ENCODE data around the gene ATP7B. TPM values are rescaled to one million over a fixed set of nuclear protein-coding genes. Genes with fewer than 3 reads are reported as not detected.

Gene ATP7B
- polyA plus RNA-seq, 4 donors, result 8.1 to 31.3 (median 13.5) TPM

DNA sequence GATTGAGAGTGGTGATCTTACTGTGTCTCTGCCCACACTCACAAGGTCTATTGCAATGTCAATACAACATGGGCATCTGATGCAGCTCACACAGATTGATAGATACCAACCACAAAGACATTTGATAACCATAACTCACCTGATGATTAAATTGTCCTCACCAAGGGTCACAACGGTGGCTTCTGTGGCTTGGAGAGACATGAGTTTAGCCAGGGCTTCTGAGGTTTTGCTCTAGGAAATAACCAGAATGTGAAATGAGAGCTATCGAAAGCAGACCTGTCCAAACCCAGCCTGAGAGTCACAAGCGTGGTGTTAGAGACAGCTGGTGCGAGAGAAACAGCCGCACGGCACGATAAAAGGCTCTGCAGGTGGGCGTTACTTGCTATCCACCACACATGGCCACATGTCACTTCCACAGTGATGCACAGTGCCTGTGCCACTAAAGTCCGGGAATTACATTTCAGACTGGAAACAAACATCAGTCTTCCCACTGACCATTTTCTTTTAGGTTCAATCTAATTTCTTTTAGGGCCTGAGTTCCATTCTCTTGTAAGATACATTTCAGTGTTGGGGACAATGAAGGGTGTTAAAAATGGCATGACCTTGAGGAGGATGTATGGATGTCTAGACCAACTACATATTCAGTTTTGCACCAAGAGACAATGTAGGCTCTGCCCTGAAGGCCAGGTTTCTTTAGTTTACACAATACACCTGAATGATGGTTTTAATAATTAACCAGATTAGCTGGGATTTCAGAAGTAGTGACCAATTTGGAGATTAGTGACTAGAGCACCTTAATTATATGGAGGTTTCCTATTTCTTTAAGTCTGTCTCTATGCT lies 53.7 kb downstream of the ATP7B start:
- Histone ChIP-seq H3K9me3 (ENCODE audit: control insufficient read depth in 2 of 2, insufficient read depth in 1 of 2, low read depth in 1 of 2, low read length in 1 of 2) (no peaks in the 10 kb centered on the region), H3K27ac (ENCODE audit: low read depth in 1 of 3, low read length in 2 of 3) (peak overlapping the region; percentile 60 to 89 (median 75)), H3K4me3 (ENCODE audit: low read depth in 1 of 3, low read length in 3 of 3) (no peak overlapping the region), H3K36me3 (ENCODE audit: control insufficient read depth in 3 of 3, insufficient read depth in 2 of 3, low read depth in 1 of 3, low read length in 3 of 3) (peaks cover 0 to 46% (median 0%) of the 10 kb centered on the region in 3 donors), H3K4me1 (ENCODE audit: control insufficient read depth in 3 of 3, insufficient read depth in 2 of 3, low read depth in 1 of 3, low read length in 2 of 3) (peaks cover 12 to 45% (median 15%) of the 10 kb centered on the region in 3 donors), H3K27me3 (ENCODE audit: control insufficient read depth in 3 of 3, insufficient read depth in 3 of 3, low read length in 3 of 3) (no peaks in the 10 kb centered on the region)
- 63 to 88% (median 87%) methylated on average over 9 of the region's 9 CpGs for WGBS, 3 donors
- DNase-seq, result no peak
- FAIRE-seq, result no peak

DNA sequence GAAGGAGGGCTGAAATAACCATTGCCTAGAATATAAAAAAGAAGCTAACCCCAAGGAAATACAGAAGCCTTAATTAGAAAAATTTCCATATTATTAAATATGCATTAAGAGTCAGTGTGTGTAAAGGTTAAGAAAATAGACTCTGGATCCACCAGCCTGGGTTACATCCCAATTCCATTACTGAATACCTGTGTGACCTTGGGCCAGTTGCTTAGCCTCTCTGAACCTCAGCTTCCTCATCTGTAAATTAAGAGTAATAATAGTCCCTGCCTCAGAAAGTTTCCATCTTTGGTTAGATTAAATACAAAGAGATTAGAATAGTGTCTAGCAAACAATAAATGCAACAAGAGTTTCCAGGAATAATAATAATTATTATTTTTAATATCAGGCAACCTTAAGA lies 54.5 kb downstream of the ATP7B start:
- FAIRE-seq (no peak), DNase-seq (no peak)
- no peak overlapping the region for H3K27ac ChIP-seq (ENCODE audit: low read depth in 1 of 3, low read length in 2 of 3)
- no peaks in the 10 kb centered on the region for H3K27me3 ChIP-seq (ENCODE audit: control insufficient read depth in 3 of 3, insufficient read depth in 3 of 3, low read length in 3 of 3)
- H3K9me3 ChIP-seq (ENCODE audit: control insufficient read depth in 2 of 2, insufficient read depth in 1 of 2, low read depth in 1 of 2, low read length in 1 of 2), result no peaks in the 10 kb centered on the region
- H3K4me3 ChIP-seq (ENCODE audit: low read depth in 1 of 3, low read length in 3 of 3), result no peak overlapping the region
- H3K4me1 ChIP-seq (ENCODE audit: control insufficient read depth in 3 of 3, insufficient read depth in 2 of 3, low read depth in 1 of 3, low read length in 2 of 3), result peaks cover 12 to 37% (median 15%) of the 10 kb centered on the region in 3 donors
- H3K36me3 ChIP-seq (ENCODE audit: control insufficient read depth in 3 of 3, insufficient read depth in 2 of 3, low read depth in 1 of 3, low read length in 3 of 3), result peaks cover 0 to 44% (median 3%) of the 10 kb centered on the region in 3 donors

DNA sequence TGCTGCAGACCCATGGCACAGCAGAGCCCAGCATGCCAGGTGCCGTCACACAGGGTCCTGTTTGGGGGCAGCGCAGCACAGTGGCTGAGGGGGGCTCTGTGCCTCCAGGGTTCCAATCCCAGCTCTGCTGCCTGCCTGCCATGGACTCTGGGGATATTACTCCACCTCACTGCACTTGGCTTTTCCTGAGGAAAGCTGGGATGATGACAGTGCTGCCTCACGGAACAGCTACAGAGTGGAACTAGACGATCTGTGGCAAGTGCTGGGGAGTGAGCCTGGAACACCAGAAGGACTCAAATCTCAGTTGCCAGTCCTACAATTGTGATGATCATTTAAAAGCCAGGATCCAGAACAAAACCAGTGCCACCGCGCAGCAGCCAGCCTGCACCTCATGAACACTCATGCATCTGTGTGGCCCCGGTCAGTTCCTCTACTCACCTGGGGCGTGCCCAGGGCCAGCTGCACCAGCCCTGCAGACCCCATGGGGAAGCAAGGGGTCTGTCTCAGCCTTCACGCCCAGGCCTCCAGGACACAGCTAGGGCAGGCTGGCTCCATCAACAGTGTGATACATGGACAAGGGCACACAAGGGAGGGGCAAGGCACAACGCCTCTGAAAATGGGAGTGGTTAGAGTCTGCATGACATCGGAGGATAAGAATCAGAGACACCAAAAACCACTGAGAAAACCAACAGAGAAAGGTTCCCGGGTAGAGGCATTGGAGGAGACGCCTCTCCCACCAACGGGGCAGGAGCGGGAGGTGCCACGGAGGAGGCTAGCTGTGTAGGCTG lies 55.2 kb downstream of the ATP7B start:
- Histone ChIP-seq H3K4me3 (ENCODE audit: low read depth in 1 of 3, low read length in 3 of 3) (no peak overlapping the region), H3K4me1 (ENCODE audit: control insufficient read depth in 3 of 3, insufficient read depth in 2 of 3, low read depth in 1 of 3, low read length in 2 of 3) (peaks cover 12 to 30% (median 15%) of the 10 kb centered on the region in 3 donors), H3K27ac (ENCODE audit: low read depth in 1 of 3, low read length in 2 of 3) (peak overlapping the region in 2 of 3 donors; percentile 6 to 42), H3K27me3 (ENCODE audit: control insufficient read depth in 3 of 3, insufficient read depth in 3 of 3, low read length in 3 of 3) (no peaks in the 10 kb centered on the region), H3K9me3 (ENCODE audit: control insufficient read depth in 2 of 2, insufficient read depth in 1 of 2, low read depth in 1 of 2, low read length in 1 of 2) (peaks cover 0 to under 1% of the 10 kb centered on the region in 2 donors), H3K36me3 (ENCODE audit: control insufficient read depth in 3 of 3, insufficient read depth in 2 of 3, low read depth in 1 of 3, low read length in 3 of 3) (peaks cover 0 to 42% (median 3%) of the 10 kb centered on the region in 3 donors)
- FAIRE-seq, result no peak
- DNase-seq, result peak in 1 of 2 donors; percentile 63
- 69 to 81% (median 75%) methylated on average over 16 of the region's 16 CpGs for WGBS, 3 donors

DNA sequence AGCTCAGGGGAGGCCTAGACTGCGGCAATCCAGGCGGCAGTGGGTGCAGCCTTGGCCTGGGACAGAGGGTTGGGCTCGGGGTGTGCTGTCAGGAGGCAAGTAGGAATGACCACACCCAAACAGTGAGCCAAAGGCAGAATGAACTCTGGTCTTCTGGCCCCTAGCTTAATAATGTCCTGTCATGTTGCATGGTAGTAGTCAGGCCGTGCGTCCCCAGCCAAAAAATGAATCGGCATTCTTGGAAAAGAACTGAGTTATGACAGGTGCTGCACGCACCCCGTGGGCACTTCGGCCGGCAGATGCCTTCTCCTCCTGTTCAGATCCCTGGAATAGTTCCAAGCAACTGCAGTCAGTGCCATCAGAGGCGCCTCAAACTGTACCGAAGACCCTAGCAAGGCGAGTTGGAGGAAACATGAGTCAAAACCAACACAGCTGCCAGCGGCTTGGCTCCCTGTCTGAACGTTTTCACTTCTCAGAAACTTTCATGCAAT lies 55.9 kb downstream of the ATP7B start:
- peak overlapping the region in 2 of 3 donors; percentile 37 to 42 for H3K27ac ChIP-seq (ENCODE audit: low read depth in 1 of 3, low read length in 2 of 3)
- peak in 1 of 2 donors; percentile 92 for DNase-seq
- H3K27me3 ChIP-seq (ENCODE audit: control insufficient read depth in 3 of 3, insufficient read depth in 3 of 3, low read length in 3 of 3), result no peaks in the 10 kb centered on the region
- FAIRE-seq, result no peak
- H3K9me3 ChIP-seq (ENCODE audit: control insufficient read depth in 2 of 2, insufficient read depth in 1 of 2, low read depth in 1 of 2, low read length in 1 of 2), result peaks cover 0 to 7% of the 10 kb centered on the region in 2 donors
- H3K4me3 ChIP-seq (ENCODE audit: low read depth in 1 of 3, low read length in 3 of 3), result no peak overlapping the region
- H3K36me3 ChIP-seq (ENCODE audit: control insufficient read depth in 3 of 3, insufficient read depth in 2 of 3, low read depth in 1 of 3, low read length in 3 of 3), result peaks cover 0 to 45% (median 3%) of the 10 kb centered on the region in 3 donors
- 17 to 66% (median 40%) methylated on average over 15 of the region's 15 CpGs for WGBS, 3 donors
- peaks cover 9 to 24% (median 14%) of the 10 kb centered on the region in 3 donors for H3K4me1 ChIP-seq (ENCODE audit: control insufficient read depth in 3 of 3, insufficient read depth in 2 of 3, low read depth in 1 of 3, low read length in 2 of 3)

DNA sequence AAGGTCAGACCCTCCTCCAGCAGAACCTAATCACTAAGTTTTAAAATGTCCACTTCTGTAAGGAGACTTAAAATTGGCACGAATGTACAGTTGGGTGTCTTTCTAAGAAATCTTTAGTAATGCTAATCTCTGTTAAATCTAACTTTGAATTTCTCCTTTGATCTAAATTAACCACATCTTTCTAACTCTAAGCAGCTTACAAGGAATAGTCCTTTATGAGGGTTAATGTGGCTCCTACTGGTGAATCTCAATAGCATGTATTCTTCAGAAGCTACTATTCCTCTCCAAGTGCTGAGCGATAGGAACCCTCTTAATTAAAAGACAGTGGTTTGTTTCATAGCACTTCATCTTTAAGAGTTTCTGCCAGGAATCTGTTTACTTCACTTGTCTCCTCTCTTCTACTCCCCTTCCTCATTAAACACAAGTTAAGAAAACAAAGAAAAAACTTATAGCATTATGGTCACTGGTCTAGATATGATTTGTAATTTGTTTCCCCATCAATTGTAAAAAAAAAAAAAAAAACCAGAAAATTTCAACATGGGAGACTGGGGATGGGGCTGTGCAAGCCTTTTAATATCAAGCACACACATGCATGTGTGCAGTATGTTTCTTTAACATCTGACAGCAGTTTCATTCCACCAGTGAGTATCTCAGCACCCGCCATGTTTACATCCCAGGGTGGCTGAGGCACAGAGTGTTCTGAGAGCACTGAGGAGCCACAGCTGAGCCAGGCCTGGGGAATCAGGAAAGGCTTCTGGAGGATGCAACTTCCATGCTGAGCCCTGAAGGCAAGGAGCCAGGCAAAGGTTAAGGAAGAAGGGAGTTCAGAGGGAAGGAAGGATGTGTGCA lies 57.7 kb downstream of the ATP7B start:
- WGBS, 3 donors, result 82 to 96% (median 86%) methylated on average over 3 of the region's 3 CpGs
- no peak overlapping the region for H3K27ac ChIP-seq (ENCODE audit: low read depth in 1 of 3, low read length in 2 of 3)
- H3K9me3 ChIP-seq (ENCODE audit: control insufficient read depth in 2 of 2, insufficient read depth in 1 of 2, low read depth in 1 of 2, low read length in 1 of 2), result peaks cover 0 to 7% of the 10 kb centered on the region in 2 donors
- DNase-seq (no peak), FAIRE-seq (no peak)
- H3K36me3 ChIP-seq (ENCODE audit: control insufficient read depth in 3 of 3, insufficient read depth in 2 of 3, low read depth in 1 of 3, low read length in 3 of 3), result peaks cover 0 to 54% (median 3%) of the 10 kb centered on the region in 3 donors
- peaks cover 6 to 14% (median 12%) of the 10 kb centered on the region in 3 donors for H3K4me1 ChIP-seq (ENCODE audit: control insufficient read depth in 3 of 3, insufficient read depth in 2 of 3, low read depth in 1 of 3, low read length in 2 of 3)
- H3K27me3 ChIP-seq (ENCODE audit: control insufficient read depth in 3 of 3, insufficient read depth in 3 of 3, low read length in 3 of 3), result no peaks in the 10 kb centered on the region
- H3K4me3 ChIP-seq (ENCODE audit: low read depth in 1 of 3, low read length in 3 of 3), result no peak overlapping the region

DNA sequence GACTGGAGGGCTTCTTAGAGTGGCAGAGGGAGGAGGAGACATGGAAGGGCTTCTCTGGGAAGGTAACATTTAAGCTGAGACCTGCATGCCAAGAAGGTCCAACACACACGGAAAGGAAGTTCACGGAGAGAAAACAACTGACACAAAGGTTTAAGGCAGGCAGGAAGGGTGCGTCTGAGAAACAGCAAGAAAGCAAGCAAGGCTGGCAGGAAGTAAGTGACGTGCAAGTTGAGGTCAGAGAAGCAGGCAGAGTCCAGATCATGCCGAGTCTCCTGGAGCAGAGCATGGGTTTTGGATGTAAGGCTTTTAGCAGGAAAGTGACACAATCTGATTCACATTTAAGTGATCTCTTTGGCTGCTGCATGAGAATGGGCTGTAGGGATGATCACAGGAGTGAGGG lies 60.5 kb downstream of the ATP7B start:
- Histone ChIP-seq H3K4me3 (ENCODE audit: low read depth in 1 of 3, low read length in 3 of 3) (no peak overlapping the region), H3K27me3 (ENCODE audit: control insufficient read depth in 3 of 3, insufficient read depth in 3 of 3, low read length in 3 of 3) (no peaks in the 10 kb centered on the region), H3K9me3 (ENCODE audit: control insufficient read depth in 2 of 2, insufficient read depth in 1 of 2, low read depth in 1 of 2, low read length in 1 of 2) (peaks cover 0 to 7% of the 10 kb centered on the region in 2 donors), H3K27ac (ENCODE audit: low read depth in 1 of 3, low read length in 2 of 3) (no peak overlapping the region), H3K36me3 (ENCODE audit: control insufficient read depth in 3 of 3, insufficient read depth in 2 of 3, low read depth in 1 of 3, low read length in 3 of 3) (peaks cover 0 to 50% (median 3%) of the 10 kb centered on the region in 3 donors), H3K4me1 (ENCODE audit: control insufficient read depth in 3 of 3, insufficient read depth in 2 of 3, low read depth in 1 of 3, low read length in 2 of 3) (peaks cover 0 to 5% (median 1%) of the 10 kb centered on the region in 3 donors)
- no peak for DNase-seq
- 71 to 91% (median 71%) methylated on average over 5 of the region's 5 CpGs for WGBS, 3 donors
- FAIRE-seq, result no peak

DNA sequence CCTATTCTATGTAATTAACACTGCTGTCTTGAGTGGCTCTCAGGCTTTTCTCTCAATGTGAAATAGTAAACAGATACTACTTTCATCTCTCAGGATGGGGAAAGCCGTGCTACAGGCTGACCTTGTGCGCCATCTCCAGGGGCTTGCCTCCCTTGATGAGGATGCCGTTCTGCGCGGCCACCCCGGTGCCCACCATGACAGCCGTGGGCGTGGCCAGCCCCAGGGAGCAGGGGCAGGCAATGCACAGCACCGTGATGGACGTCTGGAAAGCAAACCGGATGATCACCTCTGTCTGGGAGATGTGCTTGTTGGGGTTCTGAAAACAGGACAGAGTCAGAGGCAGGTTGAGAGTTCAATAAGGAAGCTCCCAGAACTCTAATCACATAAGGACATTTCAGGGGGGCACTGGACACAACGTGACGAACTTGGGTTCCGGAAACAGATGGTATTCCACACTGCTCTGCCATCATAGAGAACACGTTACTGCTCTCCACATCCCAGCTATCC lies 65.0 kb downstream of the ATP7B start:
- Histone ChIP-seq H3K27ac (ENCODE audit: low read depth in 1 of 3, low read length in 2 of 3) (no peak overlapping the region), H3K4me1 (ENCODE audit: control insufficient read depth in 3 of 3, insufficient read depth in 2 of 3, low read depth in 1 of 3, low read length in 2 of 3) (peaks cover 0 to 5% (median 4%) of the 10 kb centered on the region in 3 donors), H3K36me3 (ENCODE audit: control insufficient read depth in 3 of 3, insufficient read depth in 2 of 3, low read depth in 1 of 3, low read length in 3 of 3) (peaks cover 0 to 61% (median 0%) of the 10 kb centered on the region in 3 donors), H3K9me3 (ENCODE audit: control insufficient read depth in 2 of 2, insufficient read depth in 1 of 2, low read depth in 1 of 2, low read length in 1 of 2) (peaks cover 0 to 7% of the 10 kb centered on the region in 2 donors), H3K4me3 (ENCODE audit: low read depth in 1 of 3, low read length in 3 of 3) (no peak overlapping the region), H3K27me3 (ENCODE audit: control insufficient read depth in 3 of 3, insufficient read depth in 3 of 3, low read length in 3 of 3) (no peaks in the 10 kb centered on the region)
- FAIRE-seq (no peak), DNase-seq (no peak)
- WGBS, 3 donors, result 90 to 93% (median 92%) methylated on average over 15 of the region's 15 CpGs
